Raji (cell line): ENCODE measurements around the gene EHMT1.

ENCODE experiments used
- POLR2A ChIP-seq: IDR thresholded peaks from 2 replicates; pipeline ENCODE4 v1.6.1; 2011; ENCODE audit warnings: low read depth, low read length, control low read depth; ENCODE audit not compliant: insufficient read depth

EHMT1 gene

GRCh38 chr9:137757139-137757538 is 138.3 kb downstream of the EHMT1 start:
- no peak for TF ChIP-seq POLR2A

GRCh38 chr9:137757613-137758029 is 138.8 kb downstream of the EHMT1 start:
- no peak for TF ChIP-seq POLR2A

- no peak for TF ChIP-seq POLR2A
Observed at GRCh38 chr9:137758067-137758466, 139.3 kb downstream of the EHMT1 start.

GRCh38 chr9:137759117-137759516 is 140.3 kb downstream of the EHMT1 start:
- no peak for TF ChIP-seq POLR2A

- no peak for TF ChIP-seq POLR2A
Observed at GRCh38 chr9:137759649-137760321, 141.0 kb downstream of the EHMT1 start.

- no peak for TF ChIP-seq POLR2A
Observed at GRCh38 chr9:137760426-137760825, 141.6 kb downstream of the EHMT1 start.

GRCh38 chr9:137761032-137761431 is 142.2 kb downstream of the EHMT1 start:
- no peak for TF ChIP-seq POLR2A

GRCh38 chr9:137761793-137762192 is 143.0 kb downstream of the EHMT1 start:
- TF ChIP-seq POLR2A, result no peak

GRCh38 chr9:137762414-137763061 is 143.7 kb downstream of the EHMT1 start:
- TF ChIP-seq POLR2A, result no peak

- TF ChIP-seq POLR2A, result no peak
Observed at GRCh38 chr9:137763271-137763955, 144.6 kb downstream of the EHMT1 start.

GRCh38 chr9:137764171-137764671 is 145.4 kb downstream of the EHMT1 start:
- no peak for TF ChIP-seq POLR2A

GRCh38 chr9:137764981-137765380 is 146.2 kb downstream of the EHMT1 start:
- no peak for TF ChIP-seq POLR2A

- no peak for TF ChIP-seq POLR2A
Observed at GRCh38 chr9:137765536-137765935, 146.7 kb downstream of the EHMT1 start.

GRCh38 chr9:137771580-137771979 is 152.8 kb downstream of the EHMT1 start:
- TF ChIP-seq POLR2A, result no peak

- TF ChIP-seq POLR2A, result no peak
Observed at GRCh38 chr9:137772281-137772873, 153.6 kb downstream of the EHMT1 start.
